Natural killer cell treated with Interleukin-12 subunit alpha and Interleukin-12 subunit beta and Interleukin-15 and Interleukin-18, amount 100 ng/mL, for 72 hours (primary cell): Measurements from ENCODE around the gene SLC23A2. TPM values are rescaled to one million over a fixed set of nuclear protein-coding genes. Genes with fewer than 3 reads are reported as not detected.

Source experiments
- ATAC-seq, 2 donors: fragments of 150-1000 bp; cut with Tn5 transposase in 1 of 2; sonication (Bioruptor Pico), chemical (Tn5 transposase) in 1 of 2; 2 replicates each; pipeline ENCODE4 v1.10.0; 2021
- DNase-seq: peaks from one replicate; pipeline ENCODE4 v3.0.0; 2022; ENCODE audit warnings: low spot score
- H3K27ac Mint-ChIP-seq, 2 donors: 1 replicate in 1 of 2; 2 replicates in 1 of 2; pipeline ENCODE4 v1.8.0; 2022; ENCODE audit warnings: mixed read lengths in 2 of 2, mild to moderate bottlenecking in 1 of 2, moderate library complexity in 1 of 2
- H3K27me3 Mint-ChIP-seq, 2 donors: 1 replicate in 1 of 2; 2 replicates in 1 of 2; pipeline ENCODE4 v1.8.0; 2022; ENCODE audit warnings: mixed read lengths in 2 of 2
- H3K36me3 Mint-ChIP-seq: one replicate; pipeline ENCODE4 v1.8.0; 2022; ENCODE audit warnings: mixed read lengths
- H3K4me1 Mint-ChIP-seq, 2 donors: 1 replicate in 1 of 2; 2 replicates in 1 of 2; pipeline ENCODE4 v1.8.0; 2022; ENCODE audit warnings: low read depth in 2 of 2, mixed read lengths in 2 of 2, mild to moderate bottlenecking in 1 of 2
- H3K4me3 Mint-ChIP-seq: one replicate; pipeline ENCODE4 v1.8.0; 2022; ENCODE audit warnings: mixed read lengths
- H3K9me3 Mint-ChIP-seq: 2 replicates; pipeline ENCODE4 v1.8.0; 2022; ENCODE audit warnings: mixed read lengths
- total RNA-seq, 2 donors: library from RNA; stranded (reverse); gene quantifications; one replicate each; pipeline ENCODE4 v1.2.3, GENCODE V29; 2022

SLC23A2 gene
- total RNA-seq, 2 donors from 2014 or later: 18.6 to 32.9 TPM

GRCh38 chr20:4835244-4836177 lies 165.8 kb downstream of the SLC23A2 start:
- ATAC-seq (no peak), DNase-seq (no peak)
- peaks cover 6 to 8% of the 10 kb centered on the region in 2 donors for H3K27me3 Mint-ChIP-seq
- H3K9me3 Mint-ChIP-seq: no peaks in the 10 kb centered on the region
- H3K4me3 Mint-ChIP-seq: no peak overlapping the region
- no peaks in the 10 kb centered on the region for H3K36me3 Mint-ChIP-seq
- H3K27ac Mint-ChIP-seq: no peak overlapping the region
- peaks cover 0 to 6% of the 10 kb centered on the region in 2 donors for H3K4me1 Mint-ChIP-seq

- H3K27ac Mint-ChIP-seq: no peak overlapping the region
- peaks cover 0 to 6% of the 10 kb centered on the region in 2 donors for H3K4me1 Mint-ChIP-seq
These were observed 168.1 kb downstream of the SLC23A2 start for GRCh38 chr20:4833074-4833728.

DNA sequence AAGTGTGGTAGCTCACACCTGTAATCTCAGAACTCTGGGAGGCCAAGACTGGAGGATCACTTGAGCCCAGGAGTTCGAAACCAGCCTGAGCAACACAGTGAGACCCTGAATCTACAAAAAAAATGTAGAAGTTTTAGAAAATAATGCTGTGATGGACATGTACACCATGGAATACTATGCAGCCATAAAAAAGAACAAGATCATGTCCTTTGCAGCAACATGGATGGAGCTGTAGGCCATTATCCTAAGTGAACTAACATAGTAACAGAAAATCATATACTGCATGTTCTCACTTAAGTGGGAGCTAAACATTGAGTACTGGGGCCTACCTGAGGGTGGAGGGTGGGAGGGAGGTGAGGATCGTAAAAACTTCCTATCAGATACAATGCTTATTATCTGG lies 168.8 kb downstream of the SLC23A2 start:
- no peaks in the 10 kb centered on the region for H3K4me1 Mint-ChIP-seq

More at GRCh38 chr20:4833074-4833728, 168.1 kb downstream of the SLC23A2 start:
- DNase-seq (no peak), ATAC-seq (no peak)
- no peaks in the 10 kb centered on the region for H3K36me3 Mint-ChIP-seq
- H3K27me3 Mint-ChIP-seq: peaks cover 4 to 7% of the 10 kb centered on the region in 2 donors
- H3K9me3 Mint-ChIP-seq: no peaks in the 10 kb centered on the region
- no peak overlapping the region for H3K4me3 Mint-ChIP-seq

GRCh38 chr20:4830696-4831095 lies 170.6 kb downstream of the SLC23A2 start:
- no peaks in the 10 kb centered on the region for H3K36me3 Mint-ChIP-seq
- no peak overlapping the region for H3K4me3 Mint-ChIP-seq
- no peak overlapping the region for H3K27ac Mint-ChIP-seq
- no peaks in the 10 kb centered on the region for H3K27me3 Mint-ChIP-seq
- ATAC-seq (no peak), DNase-seq (no peak)
- no peaks in the 10 kb centered on the region for H3K4me1 Mint-ChIP-seq
- no peaks in the 10 kb centered on the region for H3K9me3 Mint-ChIP-seq

More for the DNA sequence above, 168.8 kb downstream of the SLC23A2 start:
- ATAC-seq: no peak
- H3K4me3 Mint-ChIP-seq: no peak overlapping the region
- H3K27me3 Mint-ChIP-seq: no peaks in the 10 kb centered on the region
- no peak for DNase-seq
- no peak overlapping the region for H3K27ac Mint-ChIP-seq
- H3K36me3 Mint-ChIP-seq: no peaks in the 10 kb centered on the region
- no peaks in the 10 kb centered on the region for H3K9me3 Mint-ChIP-seq

GRCh38 chr20:4830259-4830658 lies 171.1 kb downstream of the SLC23A2 start:
- no peak overlapping the region for H3K4me3 Mint-ChIP-seq
- no peaks in the 10 kb centered on the region for H3K27me3 Mint-ChIP-seq
- no peaks in the 10 kb centered on the region for H3K9me3 Mint-ChIP-seq
- no peaks in the 10 kb centered on the region for H3K4me1 Mint-ChIP-seq
- no peak for ATAC-seq
- H3K27ac Mint-ChIP-seq: no peak overlapping the region
- no peaks in the 10 kb centered on the region for H3K36me3 Mint-ChIP-seq
- DNase-seq: no peak

GRCh38 chr20:4829514-4830215 lies 171.6 kb downstream of the SLC23A2 start:
- no peak overlapping the region for H3K4me3 Mint-ChIP-seq
- DNase-seq (no peak), ATAC-seq (peak in 1 of 2 donors; percentile 22)
- no peak overlapping the region for H3K27ac Mint-ChIP-seq
- H3K27me3 Mint-ChIP-seq: no peaks in the 10 kb centered on the region
- H3K4me1 Mint-ChIP-seq: no peaks in the 10 kb centered on the region
- no peaks in the 10 kb centered on the region for H3K9me3 Mint-ChIP-seq
- no peaks in the 10 kb centered on the region for H3K36me3 Mint-ChIP-seq

GRCh38 chr20:4828830-4829513 lies 172.3 kb downstream of the SLC23A2 start:
- ATAC-seq (peak in 1 of 2 donors; percentile 54), DNase-seq (no peak)
- H3K27ac Mint-ChIP-seq: no peak overlapping the region
- H3K4me3 Mint-ChIP-seq: no peak overlapping the region
- no peaks in the 10 kb centered on the region for H3K36me3 Mint-ChIP-seq
- H3K27me3 Mint-ChIP-seq: no peaks in the 10 kb centered on the region
- peaks cover 0 to 3% of the 10 kb centered on the region in 2 donors for H3K4me1 Mint-ChIP-seq
- H3K9me3 Mint-ChIP-seq: no peaks in the 10 kb centered on the region

- H3K27me3 Mint-ChIP-seq: no peaks in the 10 kb centered on the region
- ATAC-seq (no peak), DNase-seq (no peak)
- peak overlapping the region in 1 of 2 donors; percentile 68 for H3K27ac Mint-ChIP-seq
- H3K36me3 Mint-ChIP-seq: peaks cover 6% of the 10 kb centered on the region
- H3K9me3 Mint-ChIP-seq: no peaks in the 10 kb centered on the region
- peak overlapping the region; percentile 90 for H3K4me3 Mint-ChIP-seq
- H3K4me1 Mint-ChIP-seq: peaks cover 13 to 16% of the 10 kb centered on the region in 2 donors
These were observed 179.7 kb downstream of the SLC23A2 start for GRCh38 chr20:4821590-4821989.

GRCh38 chr20:4820806-4821518 lies 180.3 kb downstream of the SLC23A2 start:
- H3K9me3 Mint-ChIP-seq: no peaks in the 10 kb centered on the region
- peak overlapping the region; percentile 90 for H3K4me3 Mint-ChIP-seq
- H3K27ac Mint-ChIP-seq: no peak overlapping the region
- H3K27me3 Mint-ChIP-seq: no peaks in the 10 kb centered on the region
- peaks cover 13 to 19% of the 10 kb centered on the region in 2 donors for H3K4me1 Mint-ChIP-seq
- peaks cover 6% of the 10 kb centered on the region for H3K36me3 Mint-ChIP-seq
- no peak for ATAC-seq
- DNase-seq: no peak

DNA sequence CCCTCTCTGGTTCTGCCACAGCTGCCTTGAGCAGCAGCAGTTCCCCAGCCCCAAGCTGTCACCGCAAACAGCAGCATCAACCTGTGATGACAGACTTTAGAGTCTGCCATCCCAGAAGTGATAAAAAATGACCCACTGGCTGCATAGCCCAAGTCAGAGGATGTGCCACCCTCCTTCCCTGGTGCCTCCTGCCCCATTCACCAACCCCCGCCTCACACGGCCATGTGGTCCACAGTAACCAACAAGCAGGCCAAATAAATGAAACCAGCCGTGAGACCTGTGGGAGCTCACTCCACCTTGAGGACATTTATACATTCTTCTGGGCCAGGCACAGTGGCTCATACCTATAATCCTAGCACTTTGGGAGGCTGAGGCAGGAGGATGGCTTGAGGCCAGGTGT lies 181.4 kb downstream of the SLC23A2 start:
- DNase-seq: no peak
- H3K4me3 Mint-ChIP-seq: no peak overlapping the region
- ATAC-seq: no peak
- no peaks in the 10 kb centered on the region for H3K27me3 Mint-ChIP-seq
- peaks cover 6% of the 10 kb centered on the region for H3K36me3 Mint-ChIP-seq
- H3K9me3 Mint-ChIP-seq: no peaks in the 10 kb centered on the region
- no peak overlapping the region for H3K27ac Mint-ChIP-seq
- H3K4me1 Mint-ChIP-seq: peaks cover 22 to 27% of the 10 kb centered on the region in 2 donors

- Mint-ChIP-seq H3K36me3 (peaks cover 6% of the 10 kb centered on the region), H3K9me3 (no peaks in the 10 kb centered on the region), H3K27ac (no peak overlapping the region), H3K4me1 (peaks cover 46 to 47% of the 10 kb centered on the region in 2 donors), H3K4me3 (no peak overlapping the region), H3K27me3 (no peaks in the 10 kb centered on the region)
- ATAC-seq (no peak), DNase-seq (no peak)
These were observed 184.1 kb downstream of the SLC23A2 start for GRCh38 chr20:4817230-4817671.

- Mint-ChIP-seq H3K36me3 (no peaks in the 10 kb centered on the region), H3K27me3 (no peaks in the 10 kb centered on the region), H3K4me1 (peaks cover 42 to 47% of the 10 kb centered on the region in 2 donors), H3K4me3 (peak overlapping the region; percentile 94), H3K9me3 (no peaks in the 10 kb centered on the region), H3K27ac (peak overlapping the region; percentile 97 to 100)
- DNase-seq (no peak), ATAC-seq (no peak)
These were observed 185.7 kb downstream of the SLC23A2 start for GRCh38 chr20:4815628-4816027.
